H1 (cell line): ENCODE measurements around the gene KCNMA1.
"Not testable (repeated sequence)": the region's sequence is repeated elsewhere in the genome, so short reads cannot be mapped to it uniquely, and the experiment has no call there.

Experiments used
- EGR1 ChIP-seq: IDR thresholded peaks from 2 replicates; pipeline ENCODE4 v1.6.1; 2011; ENCODE audit warnings: low read depth, low read length, borderline replicate concordance
- KDM5A ChIP-seq: fragments of 200-600 bp; IDR thresholded peaks from 2 replicates; pipeline ENCODE4 v1.7.1; 2012; ENCODE audit warnings: mild to moderate bottlenecking, low read length, inconsistent platforms, mixed read lengths
- PHF8 ChIP-seq: fragments of 200-600 bp; sonication (generic); conservative IDR thresholded peaks from 2 replicates; pipeline ENCODE4 v1.7.1; 2012; ENCODE audit warnings: low read depth, mild to moderate bottlenecking, inconsistent platforms, low read length, moderate library complexity
- POLR2A ChIP-seq, 2 experiments: IDR thresholded peaks; 1 replicate in 1 of 2; 2 replicates in 1 of 2; pipeline ENCODE4 v1.6.1; 2011; ENCODE audit warnings: low read depth in 2 of 2, low read length in 2 of 2, mild to moderate bottlenecking in 2 of 2; ENCODE audit errors: control extremely low read depth in 1 of 2
- RBBP5 ChIP-seq: IDR thresholded peaks from 2 replicates; pipeline ENCODE4 v1.7.1; 2012; ENCODE audit warnings: low read depth, mild to moderate bottlenecking, inconsistent platforms, low read length, moderate library complexity, borderline replicate concordance
- TF ChIP-seq, protein P1 (sequence below), 3 experiments: IDR thresholded peaks; 1 replicate in 2 of 3; 2 replicates in 1 of 3; pipeline versions ENCODE4 v1.5.1 to v1.6.1; 2011; ENCODE audit warnings: low read length in 3 of 3, mild to moderate bottlenecking in 3 of 3, inconsistent platforms in 2 of 3, low read depth in 1 of 3, moderate library complexity in 1 of 3; ENCODE audit not compliant: insufficient read depth in 1 of 3; ENCODE audit errors: control extremely low read depth in 1 of 3
- TF ChIP-seq, protein P2 (sequence below): fragments of 300-600 bp; sonication (generic); IDR thresholded peaks from 2 replicates; pipeline ENCODE4 v1.7.1; 2012; ENCODE audit warnings: low read length, moderate library complexity, mild to moderate bottlenecking, inconsistent platforms; ENCODE audit not compliant: insufficient replicate concordance

DNA sequence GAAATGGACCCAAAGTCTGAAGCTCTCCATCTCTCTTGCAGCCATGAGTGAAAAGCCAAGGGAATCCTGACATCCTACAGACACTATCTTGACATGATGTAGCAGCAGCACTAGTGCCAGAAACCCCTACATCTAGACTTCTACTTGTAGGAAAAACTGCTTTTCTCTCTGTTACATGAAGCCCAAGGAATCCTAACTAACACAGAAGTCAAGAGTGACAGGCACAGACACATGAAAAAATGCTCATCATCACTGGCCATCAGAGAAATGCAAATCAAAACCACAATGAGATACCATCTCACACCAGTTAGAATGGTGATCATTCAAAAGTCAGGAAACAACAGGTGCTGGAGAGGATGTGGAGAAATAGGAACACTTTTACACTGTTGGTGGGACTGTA, 297.7 kb downstream of the KCNMA1 start:
- TF ChIP-seq, protein P1, sequence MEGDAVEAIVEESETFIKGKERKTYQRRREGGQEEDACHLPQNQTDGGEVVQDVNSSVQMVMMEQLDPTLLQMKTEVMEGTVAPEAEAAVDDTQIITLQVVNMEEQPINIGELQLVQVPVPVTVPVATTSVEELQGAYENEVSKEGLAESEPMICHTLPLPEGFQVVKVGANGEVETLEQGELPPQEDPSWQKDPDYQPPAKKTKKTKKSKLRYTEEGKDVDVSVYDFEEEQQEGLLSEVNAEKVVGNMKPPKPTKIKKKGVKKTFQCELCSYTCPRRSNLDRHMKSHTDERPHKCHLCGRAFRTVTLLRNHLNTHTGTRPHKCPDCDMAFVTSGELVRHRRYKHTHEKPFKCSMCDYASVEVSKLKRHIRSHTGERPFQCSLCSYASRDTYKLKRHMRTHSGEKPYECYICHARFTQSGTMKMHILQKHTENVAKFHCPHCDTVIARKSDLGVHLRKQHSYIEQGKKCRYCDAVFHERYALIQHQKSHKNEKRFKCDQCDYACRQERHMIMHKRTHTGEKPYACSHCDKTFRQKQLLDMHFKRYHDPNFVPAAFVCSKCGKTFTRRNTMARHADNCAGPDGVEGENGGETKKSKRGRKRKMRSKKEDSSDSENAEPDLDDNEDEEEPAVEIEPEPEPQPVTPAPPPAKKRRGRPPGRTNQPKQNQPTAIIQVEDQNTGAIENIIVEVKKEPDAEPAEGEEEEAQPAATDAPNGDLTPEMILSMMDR (IDR thresholded peaks at IDR 0.05; ENCODE audit: control extremely low read depth in 1 of 3, insufficient read depth in 1 of 3, low read depth in 1 of 3, low read length in 3 of 3): not testable (repeated sequence)
- TF ChIP-seq, protein P2, sequence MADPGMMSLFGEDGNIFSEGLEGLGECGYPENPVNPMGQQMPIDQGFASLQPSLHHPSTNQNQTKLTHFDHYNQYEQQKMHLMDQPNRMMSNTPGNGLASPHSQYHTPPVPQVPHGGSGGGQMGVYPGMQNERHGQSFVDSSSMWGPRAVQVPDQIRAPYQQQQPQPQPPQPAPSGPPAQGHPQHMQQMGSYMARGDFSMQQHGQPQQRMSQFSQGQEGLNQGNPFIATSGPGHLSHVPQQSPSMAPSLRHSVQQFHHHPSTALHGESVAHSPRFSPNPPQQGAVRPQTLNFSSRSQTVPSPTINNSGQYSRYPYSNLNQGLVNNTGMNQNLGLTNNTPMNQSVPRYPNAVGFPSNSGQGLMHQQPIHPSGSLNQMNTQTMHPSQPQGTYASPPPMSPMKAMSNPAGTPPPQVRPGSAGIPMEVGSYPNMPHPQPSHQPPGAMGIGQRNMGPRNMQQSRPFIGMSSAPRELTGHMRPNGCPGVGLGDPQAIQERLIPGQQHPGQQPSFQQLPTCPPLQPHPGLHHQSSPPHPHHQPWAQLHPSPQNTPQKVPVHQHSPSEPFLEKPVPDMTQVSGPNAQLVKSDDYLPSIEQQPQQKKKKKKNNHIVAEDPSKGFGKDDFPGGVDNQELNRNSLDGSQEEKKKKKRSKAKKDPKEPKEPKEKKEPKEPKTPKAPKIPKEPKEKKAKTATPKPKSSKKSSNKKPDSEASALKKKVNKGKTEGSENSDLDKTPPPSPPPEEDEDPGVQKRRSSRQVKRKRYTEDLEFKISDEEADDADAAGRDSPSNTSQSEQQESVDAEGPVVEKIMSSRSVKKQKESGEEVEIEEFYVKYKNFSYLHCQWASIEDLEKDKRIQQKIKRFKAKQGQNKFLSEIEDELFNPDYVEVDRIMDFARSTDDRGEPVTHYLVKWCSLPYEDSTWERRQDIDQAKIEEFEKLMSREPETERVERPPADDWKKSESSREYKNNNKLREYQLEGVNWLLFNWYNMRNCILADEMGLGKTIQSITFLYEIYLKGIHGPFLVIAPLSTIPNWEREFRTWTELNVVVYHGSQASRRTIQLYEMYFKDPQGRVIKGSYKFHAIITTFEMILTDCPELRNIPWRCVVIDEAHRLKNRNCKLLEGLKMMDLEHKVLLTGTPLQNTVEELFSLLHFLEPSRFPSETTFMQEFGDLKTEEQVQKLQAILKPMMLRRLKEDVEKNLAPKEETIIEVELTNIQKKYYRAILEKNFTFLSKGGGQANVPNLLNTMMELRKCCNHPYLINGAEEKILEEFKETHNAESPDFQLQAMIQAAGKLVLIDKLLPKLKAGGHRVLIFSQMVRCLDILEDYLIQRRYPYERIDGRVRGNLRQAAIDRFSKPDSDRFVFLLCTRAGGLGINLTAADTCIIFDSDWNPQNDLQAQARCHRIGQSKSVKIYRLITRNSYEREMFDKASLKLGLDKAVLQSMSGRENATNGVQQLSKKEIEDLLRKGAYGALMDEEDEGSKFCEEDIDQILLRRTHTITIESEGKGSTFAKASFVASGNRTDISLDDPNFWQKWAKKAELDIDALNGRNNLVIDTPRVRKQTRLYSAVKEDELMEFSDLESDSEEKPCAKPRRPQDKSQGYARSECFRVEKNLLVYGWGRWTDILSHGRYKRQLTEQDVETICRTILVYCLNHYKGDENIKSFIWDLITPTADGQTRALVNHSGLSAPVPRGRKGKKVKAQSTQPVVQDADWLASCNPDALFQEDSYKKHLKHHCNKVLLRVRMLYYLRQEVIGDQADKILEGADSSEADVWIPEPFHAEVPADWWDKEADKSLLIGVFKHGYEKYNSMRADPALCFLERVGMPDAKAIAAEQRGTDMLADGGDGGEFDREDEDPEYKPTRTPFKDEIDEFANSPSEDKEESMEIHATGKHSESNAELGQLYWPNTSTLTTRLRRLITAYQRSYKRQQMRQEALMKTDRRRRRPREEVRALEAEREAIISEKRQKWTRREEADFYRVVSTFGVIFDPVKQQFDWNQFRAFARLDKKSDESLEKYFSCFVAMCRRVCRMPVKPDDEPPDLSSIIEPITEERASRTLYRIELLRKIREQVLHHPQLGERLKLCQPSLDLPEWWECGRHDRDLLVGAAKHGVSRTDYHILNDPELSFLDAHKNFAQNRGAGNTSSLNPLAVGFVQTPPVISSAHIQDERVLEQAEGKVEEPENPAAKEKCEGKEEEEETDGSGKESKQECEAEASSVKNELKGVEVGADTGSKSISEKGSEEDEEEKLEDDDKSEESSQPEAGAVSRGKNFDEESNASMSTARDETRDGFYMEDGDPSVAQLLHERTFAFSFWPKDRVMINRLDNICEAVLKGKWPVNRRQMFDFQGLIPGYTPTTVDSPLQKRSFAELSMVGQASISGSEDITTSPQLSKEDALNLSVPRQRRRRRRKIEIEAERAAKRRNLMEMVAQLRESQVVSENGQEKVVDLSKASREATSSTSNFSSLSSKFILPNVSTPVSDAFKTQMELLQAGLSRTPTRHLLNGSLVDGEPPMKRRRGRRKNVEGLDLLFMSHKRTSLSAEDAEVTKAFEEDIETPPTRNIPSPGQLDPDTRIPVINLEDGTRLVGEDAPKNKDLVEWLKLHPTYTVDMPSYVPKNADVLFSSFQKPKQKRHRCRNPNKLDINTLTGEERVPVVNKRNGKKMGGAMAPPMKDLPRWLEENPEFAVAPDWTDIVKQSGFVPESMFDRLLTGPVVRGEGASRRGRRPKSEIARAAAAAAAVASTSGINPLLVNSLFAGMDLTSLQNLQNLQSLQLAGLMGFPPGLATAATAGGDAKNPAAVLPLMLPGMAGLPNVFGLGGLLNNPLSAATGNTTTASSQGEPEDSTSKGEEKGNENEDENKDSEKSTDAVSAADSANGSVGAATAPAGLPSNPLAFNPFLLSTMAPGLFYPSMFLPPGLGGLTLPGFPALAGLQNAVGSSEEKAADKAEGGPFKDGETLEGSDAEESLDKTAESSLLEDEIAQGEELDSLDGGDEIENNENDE: not testable (repeated sequence)
- not testable (repeated sequence) for TF ChIP-seq EGR1; KDM5A; POLR2A (IDR thresholded peaks at IDR 0.05; ENCODE audit: control extremely low read depth in 1 of 2, low read depth in 2 of 2, low read length in 2 of 2); PHF8; RBBP5
